Suprapubic skin (tissue), 4 donors: ENCODE results near the gene SEMA5A. TPM values are rescaled to one million over a fixed set of nuclear protein-coding genes. Genes with fewer than 3 reads are reported as not detected.

Experiments
- DNase-seq, 2 donors: peaks; one replicate each; pipeline ENCODE4 v3.0.0-alpha.2; 2019; ENCODE audit warnings: low spot score in 2 of 2
- H3K27ac ChIP-seq: fragments of 200-600 bp; sonication (generic); one replicate; pipeline ENCODE4 v1.5.1; 2019
- H3K27me3 ChIP-seq: fragments of 200-600 bp; sonication (generic); one replicate; pipeline ENCODE4 v1.5.1; 2019
- H3K36me3 ChIP-seq: fragments of 200-600 bp; sonication (generic); one replicate; pipeline ENCODE4 v1.5.1; 2019
- H3K4me1 ChIP-seq: fragments of 200-600 bp; sonication (generic); one replicate; pipeline ENCODE4 v1.5.1; 2019
- H3K4me3 ChIP-seq: fragments of 200-600 bp; sonication (generic); one replicate; pipeline ENCODE4 v1.5.1; 2019; ENCODE audit warnings: mild to moderate bottlenecking
- H3K9me3 ChIP-seq: fragments of 200-600 bp; sonication (generic); one replicate; pipeline ENCODE4 v1.5.1; 2019
- EP300 ChIP-seq: sonication (generic); formaldehyde crosslinking; IDR thresholded peaks from one replicate; pipeline ENCODE4 v1.6.1; 2017; ENCODE audit warnings: antibody characterized with exemption
- POLR2A ChIP-seq, 2 donors: fragments of 450-650 bp; IDR thresholded peaks; one replicate each; pipeline ENCODE4 v1.6.1; 2017; ENCODE audit warnings: antibody characterized with exemption in 2 of 2, mild to moderate bottlenecking in 2 of 2, moderate library complexity in 2 of 2
- POLR2AphosphoS5 ChIP-seq, 3 donors: sonication (generic); formaldehyde crosslinking; IDR thresholded peaks; one replicate each; pipeline ENCODE4 v1.6.1; 2017; ENCODE audit warnings: antibody characterized with exemption in 3 of 3
- WGBS: methylation state at CpG from one replicate; pipeline ENCODE4 v1.1.5; 2018; 5-methylcytosine and 5-hydroxymethylcytosine counted together
- total RNA-seq, 4 donors: library from RNA; depleted of rRNA; stranded (reverse); fragments of >200 nt; gene quantifications; one replicate each; pipeline ENCODE4 v1.1.0, GENCODE V29; 2016
- TF ChIP-seq, protein P1 (sequence below), 2 donors: fragments of 200-600 bp in 1 of 2; fragments of 450-650 bp in 1 of 2; sonication (generic) in 1 of 2; IDR thresholded peaks; one replicate each; pipeline ENCODE4 v1.5.1; 2016 to 2019; ENCODE audit warnings: antibody characterized with exemption in 2 of 2, mild to moderate bottlenecking in 1 of 2, moderate library complexity in 1 of 2

Gene SEMA5A
- total RNA-seq, 4 donors from 2014 or later: 14.5 to 31.7 (median 23.4) TPM

DNA sequence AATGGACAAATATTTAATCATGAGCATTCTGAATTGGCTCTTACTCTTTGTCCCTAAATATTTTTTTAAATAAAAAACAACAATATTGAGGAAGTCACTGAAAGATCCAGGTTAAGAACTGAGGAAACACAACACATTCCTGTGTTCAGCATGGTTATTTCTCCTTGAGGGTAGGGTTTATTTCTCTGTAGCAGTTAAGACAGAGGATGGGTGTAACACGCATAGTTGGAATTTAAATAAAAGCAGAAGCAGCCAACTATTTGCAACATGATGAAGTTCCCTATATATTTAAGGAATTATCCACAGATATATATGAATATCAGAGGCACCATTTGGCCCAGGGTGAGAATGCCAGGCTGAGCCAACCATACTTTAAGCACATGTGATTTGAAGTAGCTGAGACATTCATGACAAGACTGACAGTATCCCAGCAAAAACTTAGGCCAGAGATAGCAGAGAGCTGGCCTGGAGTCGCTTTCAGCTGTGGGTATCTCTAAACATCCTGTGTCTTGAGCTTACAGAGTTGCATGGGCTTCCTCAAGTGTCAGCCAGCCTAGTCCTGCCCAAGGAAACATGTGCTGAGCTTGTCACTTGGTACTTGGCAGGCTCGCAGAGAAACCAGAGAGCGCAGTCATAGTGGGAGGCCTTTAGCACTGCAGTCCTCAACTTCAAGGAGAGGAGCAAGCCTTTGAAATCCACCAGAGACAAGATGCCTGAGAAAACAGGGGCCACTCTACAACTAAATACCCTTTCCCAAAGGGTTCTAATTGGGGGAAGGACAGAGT is 43.6 kb downstream of the SEMA5A start:
- no peaks in the 10 kb centered on the region for H3K27me3 ChIP-seq
- H3K4me3 ChIP-seq: no peak overlapping the region
- no peak overlapping the region for H3K27ac ChIP-seq
- no peaks in the 10 kb centered on the region for H3K36me3 ChIP-seq
- 63% methylated on average over 4 of the region's 4 CpGs for WGBS
- no peak for DNase-seq
- H3K4me1 ChIP-seq: peaks cover 3% of the 10 kb centered on the region
- no peaks in the 10 kb centered on the region for H3K9me3 ChIP-seq
- no peak for TF ChIP-seq POLR2A (IDR thresholded peaks at IDR 0.05)
- no peak for TF ChIP-seq POLR2AphosphoS5 (IDR thresholded peaks at IDR 0.05)
- TF ChIP-seq, protein P1, sequence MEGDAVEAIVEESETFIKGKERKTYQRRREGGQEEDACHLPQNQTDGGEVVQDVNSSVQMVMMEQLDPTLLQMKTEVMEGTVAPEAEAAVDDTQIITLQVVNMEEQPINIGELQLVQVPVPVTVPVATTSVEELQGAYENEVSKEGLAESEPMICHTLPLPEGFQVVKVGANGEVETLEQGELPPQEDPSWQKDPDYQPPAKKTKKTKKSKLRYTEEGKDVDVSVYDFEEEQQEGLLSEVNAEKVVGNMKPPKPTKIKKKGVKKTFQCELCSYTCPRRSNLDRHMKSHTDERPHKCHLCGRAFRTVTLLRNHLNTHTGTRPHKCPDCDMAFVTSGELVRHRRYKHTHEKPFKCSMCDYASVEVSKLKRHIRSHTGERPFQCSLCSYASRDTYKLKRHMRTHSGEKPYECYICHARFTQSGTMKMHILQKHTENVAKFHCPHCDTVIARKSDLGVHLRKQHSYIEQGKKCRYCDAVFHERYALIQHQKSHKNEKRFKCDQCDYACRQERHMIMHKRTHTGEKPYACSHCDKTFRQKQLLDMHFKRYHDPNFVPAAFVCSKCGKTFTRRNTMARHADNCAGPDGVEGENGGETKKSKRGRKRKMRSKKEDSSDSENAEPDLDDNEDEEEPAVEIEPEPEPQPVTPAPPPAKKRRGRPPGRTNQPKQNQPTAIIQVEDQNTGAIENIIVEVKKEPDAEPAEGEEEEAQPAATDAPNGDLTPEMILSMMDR (IDR thresholded peaks at IDR 0.05): no peak
- no peak for TF ChIP-seq EP300

DNA sequence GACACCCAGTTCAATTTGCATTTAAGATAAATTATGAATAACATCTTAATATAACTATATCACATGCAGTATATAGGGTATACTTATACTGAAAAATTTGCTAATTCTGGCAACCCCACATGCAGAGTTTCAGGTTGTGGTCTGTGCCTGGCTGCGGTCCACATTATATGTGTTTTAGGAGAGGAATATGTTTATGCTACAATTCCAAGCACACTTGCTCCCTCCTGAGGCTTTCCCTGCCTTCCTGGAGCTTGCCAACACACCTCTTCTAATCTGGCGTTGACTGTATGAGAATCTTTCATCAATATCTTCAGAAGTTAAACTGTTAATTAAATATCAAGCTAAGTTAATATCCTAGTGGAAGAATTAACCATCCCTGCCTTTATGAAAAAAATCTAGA is 45.2 kb downstream of the SEMA5A start:
- Histone ChIP-seq H3K27ac (no peak overlapping the region), H3K4me3 (no peak overlapping the region), H3K9me3 (no peaks in the 10 kb centered on the region), H3K36me3 (no peaks in the 10 kb centered on the region), H3K27me3 (no peaks in the 10 kb centered on the region), H3K4me1 (peaks cover 2% of the 10 kb centered on the region)
- TF ChIP-seq, protein P1 (IDR thresholded peaks at IDR 0.05): no peak
- TF ChIP-seq POLR2AphosphoS5 (IDR thresholded peaks at IDR 0.05) (no peak), EP300 (no peak), POLR2A (IDR thresholded peaks at IDR 0.05) (no peak)
- WGBS: 87% methylated on average over 2 of the region's 2 CpGs
- DNase-seq: no peak

DNA sequence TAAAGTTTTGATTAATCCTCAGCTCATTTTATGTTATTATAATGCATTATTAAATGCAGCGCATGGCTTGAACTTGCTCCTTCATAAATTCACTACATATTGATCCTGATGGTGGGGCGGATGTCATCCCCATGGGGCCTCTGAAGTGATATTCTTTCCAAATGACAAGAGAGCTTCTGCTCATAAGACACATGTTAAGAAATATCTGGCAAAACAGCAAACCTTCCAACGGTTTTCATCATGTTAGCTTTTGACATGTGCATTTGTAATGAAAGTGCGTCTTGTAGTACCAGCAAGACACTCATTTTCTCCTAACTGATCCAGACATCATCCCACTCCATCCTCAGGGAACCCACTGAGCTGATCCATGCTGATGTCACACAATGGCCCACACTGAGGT is 45.7 kb downstream of the SEMA5A start:
- no peak overlapping the region for H3K27ac ChIP-seq
- TF ChIP-seq EP300 (no peak), POLR2AphosphoS5 (IDR thresholded peaks at IDR 0.05) (no peak), POLR2A (IDR thresholded peaks at IDR 0.05) (no peak)
- TF ChIP-seq, protein P1 (IDR thresholded peaks at IDR 0.05): no peak
- H3K27me3 ChIP-seq: no peaks in the 10 kb centered on the region
- no peaks in the 10 kb centered on the region for H3K9me3 ChIP-seq
- WGBS: 81% methylated on average over 4 of the region's 4 CpGs
- H3K4me1 ChIP-seq: no peaks in the 10 kb centered on the region
- no peaks in the 10 kb centered on the region for H3K36me3 ChIP-seq
- no peak for DNase-seq
- no peak overlapping the region for H3K4me3 ChIP-seq

DNA sequence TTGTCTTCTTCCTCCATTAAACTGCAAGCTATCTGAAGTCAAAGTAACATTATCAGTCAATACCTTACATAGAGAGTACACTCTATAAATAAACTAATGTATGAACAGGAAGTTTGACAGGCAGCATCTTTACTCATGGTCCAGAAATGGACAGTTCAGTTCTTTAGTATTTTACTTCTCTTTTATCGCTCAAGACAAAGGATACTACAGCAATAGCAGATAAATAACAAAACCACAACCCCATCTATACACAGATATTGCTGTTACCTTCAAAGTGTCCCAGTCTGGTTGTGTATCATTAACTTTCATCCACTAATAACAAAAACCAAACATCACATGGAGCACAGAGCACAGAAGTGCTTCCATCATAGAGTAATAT is 46.4 kb downstream of the SEMA5A start:
- no peaks in the 10 kb centered on the region for H3K4me1 ChIP-seq
- H3K27ac ChIP-seq: no peak overlapping the region
- H3K27me3 ChIP-seq: no peaks in the 10 kb centered on the region
- DNase-seq: no peak
- H3K4me3 ChIP-seq: no peak overlapping the region
- 94% methylated on average over 1 of the region's 1 CpG for WGBS
- no peaks in the 10 kb centered on the region for H3K9me3 ChIP-seq
- TF ChIP-seq, protein P1 (IDR thresholded peaks at IDR 0.05): no peak
- H3K36me3 ChIP-seq: no peaks in the 10 kb centered on the region

DNA sequence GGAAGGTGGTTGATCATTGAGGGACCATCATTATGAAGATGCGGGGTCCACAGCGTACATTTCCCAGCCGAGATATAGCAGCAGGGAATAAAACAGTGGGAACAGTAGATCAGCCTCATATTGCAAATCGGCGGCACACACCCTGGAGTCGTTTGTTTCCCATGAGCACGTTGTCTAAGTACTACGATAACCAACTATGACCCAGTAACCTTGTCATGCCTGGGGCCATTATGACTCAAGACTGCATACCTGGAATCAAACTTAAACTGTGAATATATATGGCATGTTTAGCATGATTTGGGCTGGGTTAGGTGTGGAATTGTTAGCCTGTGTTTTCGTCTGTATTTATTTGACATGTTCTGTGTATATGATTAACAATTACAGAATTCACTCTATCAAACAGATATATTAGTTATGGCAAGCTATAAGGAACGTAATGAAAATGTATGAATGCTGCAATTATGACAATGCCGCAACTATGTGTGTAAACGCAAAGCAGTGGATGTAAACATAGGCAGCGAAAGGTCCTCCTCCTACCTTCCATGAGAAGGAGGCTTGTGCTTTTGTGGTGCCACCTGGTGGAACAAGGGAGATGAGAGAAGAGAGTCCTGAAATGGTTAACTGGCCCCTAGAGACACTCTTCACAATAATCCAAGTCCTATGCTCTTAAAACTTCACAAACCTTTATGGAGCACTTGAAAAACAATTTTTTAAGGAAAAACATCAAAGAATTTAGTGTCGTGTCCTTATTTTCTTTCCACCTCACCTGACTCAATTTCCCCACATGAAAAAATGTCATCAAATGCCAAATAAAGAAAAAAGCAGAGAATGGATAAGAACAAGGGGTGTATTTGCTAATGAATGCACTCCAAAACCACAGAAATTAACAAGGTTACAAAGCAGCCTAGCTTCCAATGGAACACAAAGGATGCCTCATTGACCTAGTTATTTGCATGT is 47.1 kb downstream of the SEMA5A start:
- Histone ChIP-seq H3K9me3 (no peaks in the 10 kb centered on the region), H3K4me3 (no peak overlapping the region), H3K36me3 (no peaks in the 10 kb centered on the region), H3K27me3 (no peaks in the 10 kb centered on the region), H3K27ac (no peak overlapping the region), H3K4me1 (no peaks in the 10 kb centered on the region)
- DNase-seq: no peak
- WGBS: 77% methylated on average over 14 of the region's 14 CpGs
- TF ChIP-seq, protein P1 (IDR thresholded peaks at IDR 0.05): peak in 1 of 2 donors; percentile 14
- TF ChIP-seq POLR2A (IDR thresholded peaks at IDR 0.05) (no peak), POLR2AphosphoS5 (IDR thresholded peaks at IDR 0.05) (no peak), EP300 (no peak)
